ENCODE results near the gene CADM4. TPM values are rescaled to one million over a fixed set of nuclear protein-coding genes. Genes with fewer than 3 reads are reported as not detected.

Gene CADM4
- total RNA-seq, 1 experiment from 2014 or later = 17.5 TPM

GRCh38 chr19:43667876-43668405 lies 28.3 kb upstream of the CADM4 start:
- Mint-ChIP-seq H3K27me3 (ENCODE audit: unreplicated experiment) (no peaks in the 10 kb centered on the region), H3K36me3 (ENCODE audit: insufficient read depth, unreplicated experiment) (peaks cover 54% of the 10 kb centered on the region), H3K9me3 (ENCODE audit: low read depth, unreplicated experiment) (peaks cover 3% of the 10 kb centered on the region), H3K27ac (ENCODE audit: unreplicated experiment) (peak overlapping the region; percentile 72), H3K4me1 (ENCODE audit: low read depth, unreplicated experiment) (peaks cover 23% of the 10 kb centered on the region), H3K4me3 (ENCODE audit: low read depth, unreplicated experiment) (peak overlapping the region; percentile 99)
- no TSS peak for BruUV-seq (replicated peaks)
- CTCF ChIA-PET = interaction anchor here (0.5 to 2.7 kb wide), 24 partner anchors 9 to 1890 kb away, joined by 3 to 31 read pairs (median 4); partner anchors contain the start of genes IRGQ, ZNF221 and ZNF576
- no peak for DNase-seq
- no peak for TF ChIP-seq CTCF (IDR thresholded peaks at IDR 0.05; ENCODE audit: unreplicated experiment)
- intact Hi-C loops (cut with micrococcal nuclease; ENCODE audit: unreplicated experiment) = loop anchor here (2.0 to 5.0 kb wide), 2 partner anchors 33 to 54 kb away; no protein-coding TSS in a partner anchor

GRCh38 chr19:43667126-43667875 lies 27.7 kb upstream of the CADM4 start:
- Mint-ChIP-seq H3K27ac (ENCODE audit: unreplicated experiment) (peak overlapping the region; percentile 72), H3K4me1 (ENCODE audit: low read depth, unreplicated experiment) (peaks cover 19% of the 10 kb centered on the region)

GRCh38 chr19:43664018-43664417 lies 24.4 kb upstream of the CADM4 start:
- BruUV-seq (replicated peaks) = no TSS peak
- DNase-seq = no peak
- CTCF ChIA-PET = no interaction called here
- intact Hi-C loops (cut with micrococcal nuclease; ENCODE audit: unreplicated experiment) = no loop called here
- H3K9me3 Mint-ChIP-seq (ENCODE audit: low read depth, unreplicated experiment) = peaks cover 6% of the 10 kb centered on the region
- no peak overlapping the region for H3K4me3 Mint-ChIP-seq (ENCODE audit: low read depth, unreplicated experiment)
- no peak overlapping the region for H3K27ac Mint-ChIP-seq (ENCODE audit: unreplicated experiment)
- no peaks in the 10 kb centered on the region for H3K27me3 Mint-ChIP-seq (ENCODE audit: unreplicated experiment)
- peaks cover 64% of the 10 kb centered on the region for H3K36me3 Mint-ChIP-seq (ENCODE audit: insufficient read depth, unreplicated experiment)
- TF ChIP-seq CTCF (IDR thresholded peaks at IDR 0.05; ENCODE audit: unreplicated experiment) = no peak
- H3K4me1 Mint-ChIP-seq (ENCODE audit: low read depth, unreplicated experiment) = peaks cover 13% of the 10 kb centered on the region

More at GRCh38 chr19:43667126-43667875, 27.7 kb upstream of the CADM4 start:
- intact Hi-C loops (cut with micrococcal nuclease; ENCODE audit: unreplicated experiment) = loop anchor here (5.0 kb wide), 1 partner anchor 55 kb away; no protein-coding TSS in a partner anchor
- no peaks in the 10 kb centered on the region for H3K27me3 Mint-ChIP-seq (ENCODE audit: unreplicated experiment)
- TF ChIP-seq CTCF (IDR thresholded peaks at IDR 0.05; ENCODE audit: unreplicated experiment) = no peak
- BruUV-seq (replicated peaks) = no TSS peak
- no peak for DNase-seq
- CTCF ChIA-PET = interaction anchor here (0.6 to 1.4 kb wide), 2 partner anchors 31 to 1891 kb away, joined by 3 read pairs; no protein-coding TSS in a partner anchor
- H3K9me3 Mint-ChIP-seq (ENCODE audit: low read depth, unreplicated experiment) = peaks cover 3% of the 10 kb centered on the region
- no peak overlapping the region for H3K4me3 Mint-ChIP-seq (ENCODE audit: low read depth, unreplicated experiment)
- H3K36me3 Mint-ChIP-seq (ENCODE audit: insufficient read depth, unreplicated experiment) = peaks cover 60% of the 10 kb centered on the region

GRCh38 chr19:43662487-43662886 lies 22.8 kb upstream of the CADM4 start:
- peak; percentile 35 for TF ChIP-seq CTCF (IDR thresholded peaks at IDR 0.05; ENCODE audit: unreplicated experiment)
- peaks cover 7% of the 10 kb centered on the region for H3K9me3 Mint-ChIP-seq (ENCODE audit: low read depth, unreplicated experiment)
- H3K4me1 Mint-ChIP-seq (ENCODE audit: low read depth, unreplicated experiment) = peaks cover under 1% of the 10 kb centered on the region
- no peaks in the 10 kb centered on the region for H3K27me3 Mint-ChIP-seq (ENCODE audit: unreplicated experiment)
- peak; percentile 20 for DNase-seq
- BruUV-seq (replicated peaks) = no TSS peak
- H3K36me3 Mint-ChIP-seq (ENCODE audit: insufficient read depth, unreplicated experiment) = peaks cover 63% of the 10 kb centered on the region
- H3K4me3 Mint-ChIP-seq (ENCODE audit: low read depth, unreplicated experiment) = no peak overlapping the region
- CTCF ChIA-PET = interaction anchor here (0.6 to 1.2 kb wide), 9 partner anchors 9 to 182 kb away, joined by 3 to 5 read pairs (median 4); partner anchors contain the start of gene ZNF575
- H3K27ac Mint-ChIP-seq (ENCODE audit: unreplicated experiment) = peak overlapping the region; percentile 37
- intact Hi-C loops (cut with micrococcal nuclease; ENCODE audit: unreplicated experiment) = no loop called here

Data from Calu3 (cell line).